ENCODE measurements around the gene TAGAP.

TAGAP gene

DNA sequence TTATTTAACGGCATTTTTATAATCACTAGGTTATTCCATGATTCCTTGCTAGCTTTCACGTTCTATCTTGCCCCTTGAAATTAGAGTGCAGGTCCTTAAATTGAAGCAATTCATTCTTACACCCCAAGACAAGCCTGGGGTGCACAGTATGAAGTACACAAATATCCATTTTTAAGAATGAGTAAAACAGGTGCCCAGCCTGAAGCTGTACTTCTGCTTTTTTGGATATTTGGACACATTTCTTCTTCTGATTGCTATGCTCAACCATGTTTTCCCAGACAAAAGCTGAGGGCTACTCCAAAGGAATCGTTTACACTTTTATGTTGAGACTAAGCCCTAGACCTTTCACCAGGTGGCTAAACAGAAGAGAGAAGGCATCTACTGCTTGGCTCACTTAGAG is 7.9 kb upstream of the TAGAP start:
- H3K27me3 ChIP-seq (ENCODE audit: insufficient read depth, poor library complexity, severe bottlenecking): peaks cover 5% of the 10 kb centered on the region

GRCh38 chr6:159047891-159048685 is 3.3 kb upstream of the TAGAP start:
- Histone ChIP-seq H3K27ac (ENCODE audit: poor library complexity, severe bottlenecking) (no peak overlapping the region), H3K27me3 (ENCODE audit: insufficient read depth, poor library complexity, severe bottlenecking) (no peaks in the 10 kb centered on the region), H3K36me3 (ENCODE audit: low read depth) (no peaks in the 10 kb centered on the region), H3K9me3 (ENCODE audit: severe bottlenecking) (no peaks in the 10 kb centered on the region), H3K4me3 (ENCODE audit: severe bottlenecking) (no peak overlapping the region), H3K4me1 (ENCODE audit: insufficient read depth, poor library complexity, severe bottlenecking) (no peaks in the 10 kb centered on the region)
- TF ChIP-seq CTCF (IDR thresholded peaks at IDR 0.05; ENCODE audit: poor library complexity, severe bottlenecking): no peak
- ATAC-seq (ENCODE audit: low read depth) (no peak), DNase-seq (ENCODE audit: low spot score) (no peak)

More for the DNA sequence above, 7.9 kb upstream of the TAGAP start:
- Histone ChIP-seq H3K4me3 (ENCODE audit: severe bottlenecking) (no peak overlapping the region), H3K4me1 (ENCODE audit: insufficient read depth, poor library complexity, severe bottlenecking) (no peaks in the 10 kb centered on the region), H3K9me3 (ENCODE audit: severe bottlenecking) (no peaks in the 10 kb centered on the region), H3K27ac (ENCODE audit: poor library complexity, severe bottlenecking) (no peak overlapping the region), H3K36me3 (ENCODE audit: low read depth) (no peaks in the 10 kb centered on the region)
- TF ChIP-seq CTCF (IDR thresholded peaks at IDR 0.05; ENCODE audit: poor library complexity, severe bottlenecking): no peak
- no peak for DNase-seq (ENCODE audit: low spot score)
- no peak for ATAC-seq (ENCODE audit: low read depth)

DNA sequence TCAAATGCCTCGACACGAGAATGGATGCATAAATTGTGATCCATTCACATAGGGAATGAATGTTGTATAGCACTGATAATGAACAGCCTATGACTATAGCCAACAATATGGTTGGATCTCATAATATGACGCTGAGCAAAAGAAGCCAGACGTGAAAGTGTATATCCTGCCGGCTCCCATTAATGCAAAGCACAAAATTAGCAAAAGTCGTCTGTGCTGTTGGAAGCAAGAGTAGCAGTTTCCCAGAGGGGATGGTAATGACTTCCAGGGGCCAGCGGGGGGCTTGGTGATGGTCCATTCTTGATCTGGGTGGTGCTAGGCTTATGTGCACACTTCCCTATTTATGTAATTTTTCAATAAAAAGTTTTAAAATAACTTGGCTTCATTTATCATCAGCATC is 1.0 kb upstream of the TAGAP start:
- Histone ChIP-seq H3K27me3 (ENCODE audit: insufficient read depth, poor library complexity, severe bottlenecking) (no peaks in the 10 kb centered on the region), H3K4me1 (ENCODE audit: insufficient read depth, poor library complexity, severe bottlenecking) (no peaks in the 10 kb centered on the region), H3K36me3 (ENCODE audit: low read depth) (no peaks in the 10 kb centered on the region), H3K9me3 (ENCODE audit: severe bottlenecking) (no peaks in the 10 kb centered on the region), H3K27ac (ENCODE audit: poor library complexity, severe bottlenecking) (no peak overlapping the region), H3K4me3 (ENCODE audit: severe bottlenecking) (no peak overlapping the region)
- DNase-seq (ENCODE audit: low spot score) (no peak), ATAC-seq (ENCODE audit: low read depth) (no peak)
- TF ChIP-seq CTCF (IDR thresholded peaks at IDR 0.05; ENCODE audit: poor library complexity, severe bottlenecking): no peak

DNA sequence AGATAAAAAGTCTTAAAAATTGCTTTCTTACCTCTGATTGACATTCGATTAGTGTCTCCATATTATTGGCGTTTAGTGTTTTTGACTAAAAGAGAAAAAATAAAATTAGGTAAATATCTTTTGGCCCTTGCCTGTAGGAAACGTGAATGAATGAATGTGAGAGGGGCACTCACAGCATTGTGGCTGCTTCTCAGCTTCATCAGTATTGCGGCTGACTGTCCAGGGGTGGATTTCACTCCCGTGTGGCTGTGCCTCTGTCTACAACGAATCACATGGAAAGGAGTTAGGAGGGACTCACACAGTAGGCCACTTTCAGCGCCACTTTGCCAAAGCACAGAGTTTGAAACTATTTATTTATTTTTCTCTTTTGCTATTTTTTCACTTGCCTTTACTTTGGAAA is 844 bp downstream of the TAGAP start:
- H3K27ac ChIP-seq (ENCODE audit: poor library complexity, severe bottlenecking): no peak overlapping the region
- ATAC-seq (ENCODE audit: low read depth): no peak
- no peak for DNase-seq (ENCODE audit: low spot score)
- peaks cover 12% of the 10 kb centered on the region for H3K4me1 ChIP-seq (ENCODE audit: insufficient read depth, poor library complexity, severe bottlenecking)
- no peak for TF ChIP-seq CTCF (IDR thresholded peaks at IDR 0.05; ENCODE audit: poor library complexity, severe bottlenecking)
- H3K36me3 ChIP-seq (ENCODE audit: low read depth): no peaks in the 10 kb centered on the region
- no peaks in the 10 kb centered on the region for H3K9me3 ChIP-seq (ENCODE audit: severe bottlenecking)
- H3K4me3 ChIP-seq (ENCODE audit: severe bottlenecking): no peak overlapping the region
- no peaks in the 10 kb centered on the region for H3K27me3 ChIP-seq (ENCODE audit: insufficient read depth, poor library complexity, severe bottlenecking)

DNA sequence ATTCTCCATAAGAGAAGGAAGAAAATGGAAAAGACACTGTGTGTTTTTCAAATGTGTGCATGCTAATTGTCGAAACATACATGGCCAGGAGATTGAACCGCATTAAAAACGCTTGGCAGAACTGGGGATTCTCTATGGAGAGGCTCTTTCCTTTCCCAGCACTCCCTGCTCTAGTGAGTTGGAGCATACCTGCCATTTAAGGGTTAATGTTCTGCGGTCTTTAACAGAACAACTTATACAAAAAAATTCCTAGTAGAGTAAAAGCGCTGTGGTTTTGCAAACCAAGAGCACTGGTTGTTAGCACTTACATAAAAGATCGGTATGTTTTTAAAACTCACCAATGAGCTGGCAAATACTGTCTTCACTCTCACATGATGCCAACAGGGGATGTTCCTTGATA is 1.5 kb downstream of the TAGAP start:
- Histone ChIP-seq H3K27ac (ENCODE audit: poor library complexity, severe bottlenecking) (no peak overlapping the region), H3K36me3 (ENCODE audit: low read depth) (no peaks in the 10 kb centered on the region)

More for the DNA sequence above, 1.5 kb downstream of the TAGAP start:
- DNase-seq (ENCODE audit: low spot score) (no peak), ATAC-seq (ENCODE audit: low read depth) (no peak)
- TF ChIP-seq CTCF (IDR thresholded peaks at IDR 0.05; ENCODE audit: poor library complexity, severe bottlenecking): no peak
- H3K27me3 ChIP-seq (ENCODE audit: insufficient read depth, poor library complexity, severe bottlenecking): no peaks in the 10 kb centered on the region
- peaks cover 19% of the 10 kb centered on the region for H3K4me1 ChIP-seq (ENCODE audit: insufficient read depth, poor library complexity, severe bottlenecking)
- H3K9me3 ChIP-seq (ENCODE audit: severe bottlenecking): no peaks in the 10 kb centered on the region
- H3K4me3 ChIP-seq (ENCODE audit: severe bottlenecking): no peak overlapping the region
